HCT116 (cell line): ENCODE measurements around the gene CATSPER4. TPM values are rescaled to one million over a fixed set of nuclear protein-coding genes. Genes with fewer than 3 reads are reported as not detected.

Source experiments
- ATAC-seq: fragments of 200-7000 bp; cut with Tn5 transposase; 2 replicates; pipeline ENCODE4 v1.9.1; 2020; ENCODE audit warnings: mild to moderate bottlenecking, moderate library complexity
- BruUV-seq: library from RNA; stranded (reverse); fragments of 400-500 nt; replicated peaks from 2 replicates; lab custom pipeline; 2021; lab: Mats Ljungman, UMichigan
- CTCF ChIA-PET: fragments of 300-600 bp; sonication (Branson Sonifier 250); formaldehyde crosslinking; loops from one replicate; lab custom pipeline; 2021; ENCODE audit warnings: antibody characterized with exemption; lab: Charles Lee
- POLR2A ChIA-PET: fragments of 300-600, 350-600 bp; sonication (Branson Sonifier 250); formaldehyde crosslinking; loops from one replicate; lab custom pipeline; 2021; ENCODE audit warnings: antibody characterized with exemption; lab: Charles Lee
- RAD21 ChIA-PET, 2 experiments: fragments of 300-600 bp; sonication (Branson Sonifier 250); formaldehyde crosslinking; loops; one replicate each; lab custom pipeline; 2023; ENCODE audit warnings: low total read pairs in 2 of 2; ENCODE audit not compliant: uncharacterized antibody in 2 of 2, unreplicated experiment in 2 of 2, low non-redundant PET in 1 of 2; lab: Charles Lee
- DNase-seq: peaks from one replicate; pipeline ENCODE4 v3.0.0-alpha.2; 2010; ENCODE audit warnings: low read depth, low spot score
- H2AFZ ChIP-seq: fragments of 200-600 bp; shearing (Covaris generic), sonication (generic); 2 replicates; pipeline ENCODE4 v1.6.1; 2017; ENCODE audit warnings: low read depth, mixed run types, mixed read lengths, antibody characterized with exemption, low read length; ENCODE audit not compliant: poor library complexity, severe bottlenecking
- H3K27ac ChIP-seq: 2 replicates; pipeline ENCODE4 v1.5.1; 2012; ENCODE audit warnings: low read depth, low read length
- H3K27me3 ChIP-seq: fragments of 200-600 bp; sonication (generic); 2 replicates; pipeline ENCODE4 v1.6.1; 2016; ENCODE audit warnings: mixed run types, low read length, mixed read lengths; ENCODE audit not compliant: insufficient read depth
- H3K36me3 ChIP-seq, 2 experiments: fragments of 200-500 bp in 1 of 2; fragments of 200-600 bp in 1 of 2; sonication (Bioruptor generic) in 1 of 2; sonication (generic) in 1 of 2; 2 replicates each; pipeline versions ENCODE4 v1.5.1 to v1.6.1; 2014 to 2016; ENCODE audit warnings: low read length in 2 of 2, inconsistent platforms in 1 of 2, mixed read lengths in 1 of 2, mixed run types in 1 of 2; ENCODE audit not compliant: insufficient read depth in 2 of 2, control insufficient read depth in 1 of 2
- H3K4me1 ChIP-seq, 2 experiments: fragments of 200-600 bp in 1 of 2; sonication (generic) in 1 of 2; 2 replicates each; pipeline versions ENCODE4 v1.5.1 to v1.6.1; 2012 to 2017; ENCODE audit warnings: low read length in 2 of 2, inconsistent platforms in 1 of 2, mild to moderate bottlenecking in 1 of 2, mixed read lengths in 1 of 2, mixed run types in 1 of 2, moderate library complexity in 1 of 2; ENCODE audit not compliant: insufficient read depth in 2 of 2, control insufficient read depth in 1 of 2
- H3K4me2 ChIP-seq: fragments of 200-600 bp; sonication (generic); 2 replicates; pipeline ENCODE4 v1.6.1; 2017; ENCODE audit warnings: mixed run types, low read length, mixed read lengths
- H3K4me3 ChIP-seq, 2 experiments: fragments of 200-600 bp in 1 of 2; sonication (generic) in 1 of 2; replicated peaks in 1 of 2; 2 replicates each; pipeline ENCODE4 v1.5.1; 2011 to 2016; ENCODE audit warnings: low read length in 2 of 2, control low read depth in 1 of 2, low read depth in 1 of 2, mild to moderate bottlenecking in 1 of 2, mixed read lengths in 1 of 2, mixed run types in 1 of 2
- H3K79me2 ChIP-seq: fragments of 200-600 bp; sonication (generic); 2 replicates; pipeline ENCODE4 v1.6.1; 2017; ENCODE audit warnings: mild to moderate bottlenecking, mixed run types, low read length, moderate library complexity, mixed read lengths; ENCODE audit not compliant: insufficient read depth
- H3K9ac ChIP-seq: fragments of 200-600 bp; sonication (generic); 2 replicates; pipeline ENCODE4 v1.6.1; 2016; ENCODE audit warnings: low read length, mixed read lengths
- H3K9me2 ChIP-seq: fragments of 200-600 bp; sonication (generic), shearing (Covaris generic); 2 replicates; pipeline ENCODE4 v1.6.1; 2017; ENCODE audit warnings: mixed run types, mild to moderate bottlenecking, moderate library complexity; ENCODE audit not compliant: insufficient read depth
- H3K9me3 ChIP-seq, 2 experiments: fragments of 200-500 bp in 1 of 2; fragments of 200-600 bp in 1 of 2; sonication (Bioruptor generic) in 1 of 2; sonication (generic) in 1 of 2; 2 replicates each; pipeline ENCODE4 v1.6.1; 2014 to 2017; ENCODE audit warnings: low read length in 2 of 2, mixed read lengths in 2 of 2, inconsistent platforms in 1 of 2, low read depth in 1 of 2, mild to moderate bottlenecking in 1 of 2, mixed run types in 1 of 2, moderate library complexity in 1 of 2; ENCODE audit not compliant: control insufficient read depth in 1 of 2, insufficient read depth in 1 of 2
- H4K20me1 ChIP-seq: fragments of 200-600 bp; sonication (generic), shearing (Covaris generic); 2 replicates; pipeline ENCODE4 v1.6.1; 2017; ENCODE audit warnings: mixed run types, mild to moderate bottlenecking, moderate library complexity; ENCODE audit not compliant: insufficient read depth
- CBX3 ChIP-seq: IDR thresholded peaks from 2 replicates; pipeline ENCODE4 v1.6.1; 2012; ENCODE audit warnings: low read depth
- POLR2A ChIP-seq: IDR thresholded peaks from 2 replicates; pipeline ENCODE4 v1.7.0; 2011; ENCODE audit warnings: borderline replicate concordance; ENCODE audit not compliant: insufficient read depth, insufficient read length; ENCODE audit errors: extremely low read depth
- SRF ChIP-seq: IDR thresholded peaks from 2 replicates; pipeline ENCODE4 v1.6.1; 2012; ENCODE audit warnings: low read depth
- intact Hi-C: fragments of 100-400 bp; cut with micrococcal nuclease; formaldehyde crosslinking; loops from 2 replicates; pipeline ENCODE4 v1.10.0; 2022
- total RNA-seq: library from RNA; stranded (reverse); gene quantifications from one replicate; pipeline ENCODE4 v1.2.1, GENCODE V29; 2021; ENCODE audit not compliant: unreplicated experiment
- TF ChIP-seq, protein P1 (sequence below): IDR thresholded peaks from 2 replicates; pipeline ENCODE4 v1.6.1; 2012
- TF ChIP-seq, protein P2 (sequence below): IDR thresholded peaks from 2 replicates; pipeline ENCODE4 v1.6.1; 2012; ENCODE audit warnings: low read depth
- TF ChIP-seq, protein P3 (sequence below): IDR thresholded peaks from 2 replicates; pipeline ENCODE4 v1.6.1; 2012
- TF ChIP-seq, protein P4 (sequence below), 3 experiments: fragments of 200-600 bp in 1 of 3; sonication (generic) in 1 of 3; IDR thresholded peaks in 2 of 3; conservative IDR thresholded peaks in 1 of 3; 2 replicates each; pipeline ENCODE4 v1.5.1; 2012 to 2017; ENCODE audit warnings: low read depth in 2 of 3, low read length in 2 of 3, antibody characterized with exemption in 1 of 3, borderline replicate concordance in 1 of 3, control low read depth in 1 of 3, mild to moderate bottlenecking in 1 of 3, mixed read lengths in 1 of 3, mixed run types in 1 of 3, moderate library complexity in 1 of 3; ENCODE audit not compliant: insufficient read depth in 1 of 3

The CATSPER4 gene
- total RNA-seq, 1 experiment from 2014 or later = not detected

DNA sequence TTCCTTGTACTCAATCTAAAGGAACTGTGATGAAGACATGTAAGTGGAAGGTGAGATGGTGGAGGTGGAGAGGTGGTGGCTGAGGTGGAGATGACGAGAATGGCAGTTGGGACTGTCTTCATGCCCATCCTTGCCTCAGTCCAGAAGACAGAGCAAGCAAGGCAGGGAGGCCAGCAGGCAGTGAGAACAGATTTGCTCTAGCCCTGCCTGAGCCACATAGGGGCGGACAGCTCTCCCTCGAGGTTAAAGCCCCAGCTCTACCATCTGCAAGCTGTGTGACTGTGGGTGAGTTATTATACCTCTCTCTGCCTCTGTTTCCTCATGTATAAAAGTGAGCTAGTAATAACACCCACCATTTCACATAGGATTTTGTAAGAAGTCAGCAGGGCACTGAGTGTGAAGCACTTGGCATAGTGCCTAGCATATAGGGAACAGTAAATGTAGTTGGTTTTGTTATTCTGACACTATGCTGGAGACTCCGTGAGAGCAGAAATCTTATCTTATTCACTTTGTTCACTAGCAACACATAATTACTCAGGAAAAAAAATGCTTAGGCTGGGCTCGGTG lies 36.4 kb upstream of the CATSPER4 start (continued):
- TF ChIP-seq CBX3 = no peak
- TF ChIP-seq, protein P1, sequence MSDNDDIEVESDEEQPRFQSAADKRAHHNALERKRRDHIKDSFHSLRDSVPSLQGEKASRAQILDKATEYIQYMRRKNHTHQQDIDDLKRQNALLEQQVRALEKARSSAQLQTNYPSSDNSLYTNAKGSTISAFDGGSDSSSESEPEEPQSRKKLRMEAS = no peak
- TF ChIP-seq, protein P2, sequence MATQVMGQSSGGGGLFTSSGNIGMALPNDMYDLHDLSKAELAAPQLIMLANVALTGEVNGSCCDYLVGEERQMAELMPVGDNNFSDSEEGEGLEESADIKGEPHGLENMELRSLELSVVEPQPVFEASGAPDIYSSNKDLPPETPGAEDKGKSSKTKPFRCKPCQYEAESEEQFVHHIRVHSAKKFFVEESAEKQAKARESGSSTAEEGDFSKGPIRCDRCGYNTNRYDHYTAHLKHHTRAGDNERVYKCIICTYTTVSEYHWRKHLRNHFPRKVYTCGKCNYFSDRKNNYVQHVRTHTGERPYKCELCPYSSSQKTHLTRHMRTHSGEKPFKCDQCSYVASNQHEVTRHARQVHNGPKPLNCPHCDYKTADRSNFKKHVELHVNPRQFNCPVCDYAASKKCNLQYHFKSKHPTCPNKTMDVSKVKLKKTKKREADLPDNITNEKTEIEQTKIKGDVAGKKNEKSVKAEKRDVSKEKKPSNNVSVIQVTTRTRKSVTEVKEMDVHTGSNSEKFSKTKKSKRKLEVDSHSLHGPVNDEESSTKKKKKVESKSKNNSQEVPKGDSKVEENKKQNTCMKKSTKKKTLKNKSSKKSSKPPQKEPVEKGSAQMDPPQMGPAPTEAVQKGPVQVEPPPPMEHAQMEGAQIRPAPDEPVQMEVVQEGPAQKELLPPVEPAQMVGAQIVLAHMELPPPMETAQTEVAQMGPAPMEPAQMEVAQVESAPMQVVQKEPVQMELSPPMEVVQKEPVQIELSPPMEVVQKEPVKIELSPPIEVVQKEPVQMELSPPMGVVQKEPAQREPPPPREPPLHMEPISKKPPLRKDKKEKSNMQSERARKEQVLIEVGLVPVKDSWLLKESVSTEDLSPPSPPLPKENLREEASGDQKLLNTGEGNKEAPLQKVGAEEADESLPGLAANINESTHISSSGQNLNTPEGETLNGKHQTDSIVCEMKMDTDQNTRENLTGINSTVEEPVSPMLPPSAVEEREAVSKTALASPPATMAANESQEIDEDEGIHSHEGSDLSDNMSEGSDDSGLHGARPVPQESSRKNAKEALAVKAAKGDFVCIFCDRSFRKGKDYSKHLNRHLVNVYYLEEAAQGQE = no peak

DNA sequence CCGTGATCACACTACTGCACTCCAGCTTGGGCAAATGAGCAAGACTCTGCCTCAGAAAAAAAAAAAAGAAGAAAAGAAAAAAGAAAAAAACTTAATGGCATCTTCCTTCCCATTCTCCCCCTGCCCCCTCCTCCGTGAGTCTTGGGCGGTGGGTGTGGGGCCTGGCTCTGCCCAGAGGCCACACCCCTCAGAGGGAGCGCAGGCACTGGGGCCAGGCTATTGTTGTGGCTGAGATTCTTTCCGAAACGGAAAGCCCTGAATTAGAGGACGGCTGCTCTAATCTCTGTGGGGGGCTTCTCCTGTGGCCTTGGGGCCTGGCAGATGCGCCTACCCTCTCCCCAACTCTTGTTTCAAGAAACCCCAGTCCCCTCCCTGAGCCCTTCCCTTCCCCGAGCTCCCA lies 35.7 kb upstream of the CATSPER4 start:
- BruUV-seq = no TSS peak
- Histone ChIP-seq H4K20me1 (no peaks in the 10 kb centered on the region), H3K9me3 (no peaks in the 10 kb centered on the region), H3K4me3 (no peak overlapping the region), H3K4me2 (no peak overlapping the region), H3K27ac (no peak overlapping the region), H3K27me3 (no peaks in the 10 kb centered on the region), H3K9me2 (no peaks in the 10 kb centered on the region), H3K36me3 (no peaks in the 10 kb centered on the region), H3K9ac (no peak overlapping the region), H2AFZ (no peak overlapping the region), H3K4me1 (peaks cover 11 to 28% of the 10 kb centered on the region in 2 experiments), H3K79me2 (no peaks in the 10 kb centered on the region)
- ChIA-PET CTCF (interaction anchor here (1.4 to 2.9 kb wide), 3 partner anchors 10 to 15 kb away, joined by 5 to 21 read pairs (median 11); partner anchors contain the start of gene ZNF593), RAD21 (no interaction called here), POLR2A (no interaction called here)
- TF ChIP-seq SRF = no peak
- TF ChIP-seq, protein P3, sequence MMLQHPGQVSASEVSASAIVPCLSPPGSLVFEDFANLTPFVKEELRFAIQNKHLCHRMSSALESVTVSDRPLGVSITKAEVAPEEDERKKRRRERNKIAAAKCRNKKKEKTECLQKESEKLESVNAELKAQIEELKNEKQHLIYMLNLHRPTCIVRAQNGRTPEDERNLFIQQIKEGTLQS = no peak
- TF ChIP-seq POLR2A = no peak
- TF ChIP-seq, protein P4, sequence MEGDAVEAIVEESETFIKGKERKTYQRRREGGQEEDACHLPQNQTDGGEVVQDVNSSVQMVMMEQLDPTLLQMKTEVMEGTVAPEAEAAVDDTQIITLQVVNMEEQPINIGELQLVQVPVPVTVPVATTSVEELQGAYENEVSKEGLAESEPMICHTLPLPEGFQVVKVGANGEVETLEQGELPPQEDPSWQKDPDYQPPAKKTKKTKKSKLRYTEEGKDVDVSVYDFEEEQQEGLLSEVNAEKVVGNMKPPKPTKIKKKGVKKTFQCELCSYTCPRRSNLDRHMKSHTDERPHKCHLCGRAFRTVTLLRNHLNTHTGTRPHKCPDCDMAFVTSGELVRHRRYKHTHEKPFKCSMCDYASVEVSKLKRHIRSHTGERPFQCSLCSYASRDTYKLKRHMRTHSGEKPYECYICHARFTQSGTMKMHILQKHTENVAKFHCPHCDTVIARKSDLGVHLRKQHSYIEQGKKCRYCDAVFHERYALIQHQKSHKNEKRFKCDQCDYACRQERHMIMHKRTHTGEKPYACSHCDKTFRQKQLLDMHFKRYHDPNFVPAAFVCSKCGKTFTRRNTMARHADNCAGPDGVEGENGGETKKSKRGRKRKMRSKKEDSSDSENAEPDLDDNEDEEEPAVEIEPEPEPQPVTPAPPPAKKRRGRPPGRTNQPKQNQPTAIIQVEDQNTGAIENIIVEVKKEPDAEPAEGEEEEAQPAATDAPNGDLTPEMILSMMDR (IDR thresholded peaks at IDR 0.05 in 2 of 3, conservative IDR thresholded peaks at IDR 0.05 in 1 of 3; ENCODE audit: borderline replicate concordance in 1 of 3, insufficient read depth in 1 of 3, low read depth in 2 of 3, low read length in 2 of 3) = no peak
- intact Hi-C loops = no loop called here
- DNase-seq (no peak), ATAC-seq (no peak)
